Stimulated activated CD8-positive, alpha-beta memory T cell treated with anti-CD3 and anti-CD28 coated beads, Interleukin-12 subunit alpha, Interleukin-12 subunit beta, amount 100 ng/mL, for 4 hours (primary cell): ENCODE measurements around the gene WHAMM.
"Not testable (repeated sequence)": the region's sequence is repeated elsewhere in the genome, so short reads cannot be mapped to it uniquely, and the experiment has no call there.

ENCODE experiments used
- DNase-seq: peaks from one replicate; pipeline ENCODE4 v3.0.0-alpha.2; 2020; ENCODE audit warnings: low read depth

WHAMM gene

GRCh38 chr15:82802497-82802896 lies 6.9 kb upstream of the WHAMM start:
- no peak for DNase-seq

GRCh38 chr15:82803793-82804574 lies 5.4 kb upstream of the WHAMM start:
- no peak for DNase-seq

DNA sequence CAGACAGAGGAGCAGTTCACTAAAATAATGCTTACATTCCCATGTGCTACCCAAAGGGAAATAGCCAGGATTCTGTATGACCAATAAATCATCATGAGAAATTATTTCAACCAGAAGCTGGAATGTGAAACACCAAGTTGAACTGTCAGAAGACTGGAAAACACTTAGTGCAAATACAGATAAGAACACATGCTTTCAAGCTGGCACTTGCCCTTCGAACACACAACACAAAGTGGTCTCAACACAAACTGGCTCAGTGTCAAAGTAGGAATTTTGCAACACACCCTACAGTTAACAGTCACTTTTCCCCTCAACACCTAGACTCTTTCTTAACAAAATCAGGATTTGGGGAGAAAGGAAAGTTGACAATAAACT lies 4.9 kb upstream of the WHAMM start:
- DNase-seq: no peak

- no peak for DNase-seq
Measured at GRCh38 chr15:82805994-82806406, 3.4 kb upstream of the WHAMM start, which contains the start of gene FSD2. Gene FSD2 (minus strand): TSS chr15:82806069. CDS start chr15:82787390, 18,679 bp downstream.

DNA sequence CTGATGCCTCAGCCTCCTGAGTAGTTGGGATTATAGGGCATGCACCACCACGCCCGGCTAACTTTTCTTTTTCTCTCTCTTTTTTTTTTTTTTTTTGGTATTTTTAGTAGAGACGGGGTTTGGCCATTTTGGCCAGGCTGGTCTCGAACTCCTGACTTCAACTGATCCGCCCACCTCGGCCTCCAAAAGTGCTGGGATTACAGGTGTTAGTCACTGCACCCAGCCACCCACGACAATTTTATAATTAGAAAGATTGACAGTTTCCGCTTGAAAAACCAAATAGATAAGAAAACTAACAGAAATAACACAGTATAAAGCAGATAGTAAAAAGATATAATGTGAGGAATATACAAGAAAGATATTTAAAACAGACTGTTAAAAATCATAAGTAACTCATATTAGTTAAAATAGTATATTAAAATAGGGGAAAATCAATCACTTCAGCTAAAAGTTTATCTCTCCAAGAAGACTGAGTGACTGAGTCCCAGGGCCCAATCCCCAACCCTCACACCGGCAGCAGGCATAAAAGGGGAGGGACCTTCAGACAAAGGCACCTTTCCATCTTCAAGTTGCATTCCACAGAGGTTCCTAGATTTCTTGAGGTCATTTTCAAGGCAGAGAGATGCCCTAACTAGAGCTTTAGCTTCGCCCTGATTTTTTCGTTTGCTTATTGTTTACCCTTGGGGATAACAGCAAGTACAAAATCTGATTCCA lies 1.4 kb upstream of the WHAMM start:
- no peak for DNase-seq

DNA sequence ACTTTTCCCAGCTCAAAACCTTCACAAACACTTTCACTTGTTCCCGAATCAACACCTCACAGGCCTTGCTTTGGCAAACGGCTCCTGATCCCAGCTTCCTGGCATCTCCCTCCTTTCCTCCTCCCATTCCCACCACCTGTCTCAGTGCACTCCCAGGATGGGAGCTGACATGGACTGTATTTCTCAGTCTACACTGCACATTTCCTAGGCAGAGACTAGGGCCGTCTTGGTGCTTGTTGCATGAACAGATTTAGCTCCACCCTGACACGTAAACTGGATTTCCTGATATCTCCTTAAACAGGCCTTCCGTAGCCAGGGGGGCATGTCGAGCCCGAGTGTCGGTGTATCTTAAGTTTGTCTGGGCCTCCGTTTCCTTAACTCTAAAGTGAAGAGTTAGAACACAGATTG lies 790 bp upstream of the WHAMM start:
- DNase-seq: no peak

- DNase-seq: peak; percentile 8
Measured at GRCh38 chr15:82810061-82810889, 847 bp downstream of the WHAMM start.

DNA sequence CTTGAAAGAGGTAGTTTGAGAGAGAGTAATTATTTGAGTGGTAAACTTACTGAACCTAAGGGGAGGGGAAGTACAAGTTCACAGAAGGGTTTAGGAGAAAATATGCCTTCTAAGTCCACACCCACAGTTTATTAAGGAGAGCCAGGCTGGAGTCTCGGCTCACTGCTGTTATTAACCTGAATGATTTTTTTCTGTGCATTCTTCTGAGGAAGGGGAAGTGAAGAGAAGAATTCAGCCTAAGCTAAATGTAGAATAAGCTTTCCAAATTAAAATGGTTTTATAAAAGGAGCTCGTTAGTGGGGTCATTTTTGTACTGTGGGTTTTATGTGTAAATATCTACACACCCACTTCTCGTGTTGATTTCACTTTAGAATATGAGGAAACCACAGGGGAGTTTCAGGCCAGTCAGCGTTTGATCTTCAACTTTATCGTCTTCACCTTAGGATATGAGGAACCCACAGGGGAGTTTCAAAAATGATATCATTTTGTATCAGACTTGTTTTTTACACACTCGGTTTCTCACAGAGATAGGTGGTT lies 1.5 kb downstream of the WHAMM start:
- no peak for DNase-seq

DNA sequence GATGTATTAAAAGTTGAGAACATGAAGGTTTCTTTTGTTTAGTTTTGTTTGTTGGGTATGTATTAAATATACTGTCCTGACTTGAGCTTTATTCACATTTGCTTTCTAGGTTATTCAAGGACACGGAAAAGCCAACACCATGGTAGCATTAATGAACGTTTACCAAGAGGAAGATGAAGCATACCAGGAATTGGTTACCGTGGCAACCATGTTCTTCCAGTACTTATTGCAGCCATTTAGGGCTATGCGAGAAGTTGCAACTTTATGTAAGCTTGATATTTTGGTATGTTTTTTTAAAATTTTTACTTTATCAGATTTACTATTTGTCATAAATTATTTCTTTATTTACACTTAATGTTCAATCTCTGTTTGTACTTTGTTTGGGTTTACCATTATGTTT lies 3.6 kb downstream of the WHAMM start:
- DNase-seq: no peak

- no peak for DNase-seq
Measured at GRCh38 chr15:82820128-82820527, 10.7 kb downstream of the WHAMM start.

DNA sequence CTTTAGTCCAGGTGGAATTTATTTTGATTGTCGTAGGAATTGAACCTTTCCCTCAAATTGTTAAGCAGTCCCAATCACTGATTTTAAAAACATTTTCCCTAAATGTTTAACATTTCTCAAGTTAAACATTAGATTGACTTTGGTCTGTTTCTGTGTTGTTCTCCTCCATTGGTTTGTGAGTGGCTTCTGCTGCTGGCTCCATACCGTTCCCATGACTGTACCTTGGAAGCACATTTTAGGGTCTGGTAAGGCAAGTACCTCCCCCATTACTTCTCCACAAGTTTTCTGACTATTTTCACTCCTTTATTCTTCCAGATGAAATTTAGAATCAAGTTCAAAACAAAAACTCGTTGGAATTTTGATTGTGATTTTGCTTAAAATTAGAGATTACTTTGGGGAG lies 12.0 kb downstream of the WHAMM start:
- DNase-seq: not testable (repeated sequence)

DNA sequence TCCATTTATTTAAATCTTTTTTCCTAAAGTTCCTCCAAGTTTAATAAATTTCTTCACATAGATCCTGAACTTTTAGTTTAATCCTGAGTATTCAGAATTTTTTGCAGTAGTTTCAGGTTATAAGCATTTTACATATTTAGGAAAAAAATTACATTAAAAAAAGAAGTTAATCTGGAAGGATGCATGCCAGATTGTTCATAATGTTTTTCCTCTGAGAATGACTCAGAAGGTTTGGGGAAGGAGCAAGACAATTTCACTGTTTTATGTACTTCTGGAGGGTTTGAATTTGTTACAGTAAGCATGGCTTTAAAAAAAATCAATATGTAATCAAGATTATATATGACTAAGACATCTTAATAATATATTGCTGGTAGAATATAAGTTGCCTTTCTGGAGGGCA lies 12.4 kb downstream of the WHAMM start:
- not testable (repeated sequence) for DNase-seq

- no peak for DNase-seq
Measured at GRCh38 chr15:82823049-82823448, 13.6 kb downstream of the WHAMM start.

DNA sequence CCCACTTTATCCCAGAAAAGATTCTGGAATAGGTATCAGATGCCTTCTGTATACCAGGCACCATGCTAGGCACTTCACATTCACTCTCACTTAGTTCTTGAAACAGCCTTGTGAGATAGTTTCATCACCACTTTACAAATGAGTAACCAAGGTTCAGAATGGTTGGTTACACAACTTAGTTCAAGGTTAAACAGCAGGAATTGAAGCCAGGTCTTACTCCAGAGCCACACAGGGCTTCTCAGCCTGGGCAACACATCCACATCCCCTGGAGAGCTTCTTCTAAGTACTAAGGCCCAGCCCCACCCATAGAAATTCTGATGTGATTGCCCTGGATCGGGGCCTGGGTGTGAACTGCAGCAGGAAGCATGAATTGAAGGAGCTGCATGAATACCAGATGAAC lies 18.6 kb downstream of the WHAMM start:
- no peak for DNase-seq

- DNase-seq: no peak
Measured at GRCh38 chr15:82829234-82829633, 19.8 kb downstream of the WHAMM start.

DNA sequence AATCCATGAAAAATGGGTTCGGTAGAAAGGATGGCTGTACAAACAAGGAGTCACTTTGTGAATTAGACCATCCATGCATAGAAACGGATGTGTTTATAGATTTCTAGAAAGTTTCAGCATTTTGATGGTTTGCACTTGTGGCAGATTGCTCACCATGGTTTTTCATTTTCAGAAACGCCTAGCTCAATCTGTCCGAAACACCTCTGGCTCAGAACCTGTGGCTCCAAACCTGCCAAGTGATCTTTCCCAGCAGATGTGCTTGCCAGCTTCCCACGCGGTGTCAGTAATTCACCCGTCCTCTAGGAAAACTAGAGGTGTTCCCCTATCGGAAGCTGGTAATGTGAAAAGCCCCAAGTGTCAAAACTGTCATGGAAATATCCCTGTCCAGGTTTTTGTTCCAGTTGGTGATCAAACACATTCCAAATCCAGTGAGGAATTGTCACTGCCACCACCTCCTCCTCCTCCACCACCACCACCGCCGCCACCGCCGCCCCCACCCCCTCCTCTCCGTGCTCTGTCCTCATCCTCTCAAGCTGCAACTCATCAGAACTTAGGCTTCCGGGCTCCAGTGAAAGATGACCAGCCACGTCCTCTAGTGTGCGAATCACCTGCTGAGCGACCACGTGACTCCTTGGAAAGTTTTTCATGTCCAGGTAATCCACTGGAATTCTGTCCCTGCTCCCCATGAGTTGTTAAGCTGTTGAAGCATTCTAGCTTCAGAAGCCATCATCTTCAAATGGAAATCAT lies 21.2 kb downstream of the WHAMM start:
- no peak for DNase-seq

DNA sequence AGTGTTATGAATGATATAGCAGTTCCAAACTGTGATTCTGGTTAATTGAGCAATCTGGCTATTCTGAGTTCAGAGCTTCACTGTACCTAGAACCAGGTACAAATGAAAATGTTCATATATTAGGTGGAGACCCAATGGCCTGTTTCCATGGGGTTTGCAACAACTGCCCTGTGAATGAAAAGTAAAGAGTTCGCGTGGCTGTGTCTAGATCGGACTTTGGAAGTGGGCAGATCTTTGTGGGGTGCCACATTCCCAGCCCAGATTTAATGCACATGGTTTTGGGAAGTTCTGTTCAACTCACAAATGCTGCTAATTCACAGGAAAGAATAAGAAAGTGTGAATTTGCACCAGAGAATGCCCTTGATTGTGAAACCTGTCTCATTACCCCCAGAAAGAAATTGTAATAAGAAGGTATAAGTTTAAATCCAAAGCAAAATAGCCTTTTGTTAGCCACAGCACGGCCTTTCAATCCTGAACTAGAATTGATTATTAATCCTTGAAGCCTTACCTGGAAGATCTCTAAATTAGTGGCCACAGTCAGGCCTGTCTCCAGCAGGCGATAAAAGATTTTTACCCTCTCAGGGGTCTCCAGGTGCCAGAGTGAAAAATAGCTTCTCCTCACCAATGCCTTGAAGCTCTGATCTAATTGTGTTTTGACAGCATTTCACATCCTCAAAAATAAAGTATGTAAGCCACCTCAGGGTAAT lies 22.6 kb downstream of the WHAMM start:
- DNase-seq: no peak

- no peak for DNase-seq
Measured at GRCh38 chr15:82832601-82833361, 23.4 kb downstream of the WHAMM start.

GRCh38 chr15:82833362-82833682 lies 23.9 kb downstream of the WHAMM start:
- DNase-seq: no peak

DNA sequence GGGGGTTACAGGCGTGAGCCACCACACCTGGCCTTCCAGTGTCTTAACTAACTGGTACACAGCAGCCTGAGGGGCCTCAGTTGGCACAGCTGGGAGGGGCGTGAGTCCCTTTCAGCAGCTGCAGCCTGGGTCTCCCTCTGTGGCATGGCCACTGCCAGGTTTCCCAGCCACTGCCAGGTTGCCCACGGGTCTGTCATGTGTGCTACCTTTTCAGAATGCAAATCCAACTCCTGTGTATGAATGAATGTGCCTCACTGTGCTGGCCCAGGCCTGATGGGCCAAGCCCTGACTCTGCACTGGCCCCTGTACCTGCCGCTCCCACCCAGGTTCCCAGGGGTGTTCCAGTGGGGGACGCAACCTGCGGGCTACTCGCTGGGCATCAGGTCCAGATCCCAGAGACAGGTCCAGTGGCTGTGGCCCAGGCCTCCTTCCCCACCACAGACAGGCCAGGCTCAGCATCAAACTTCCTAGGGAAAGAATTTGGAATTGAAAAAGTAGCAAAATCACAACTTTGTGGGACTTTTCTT lies 26.0 kb downstream of the WHAMM start:
- DNase-seq: no peak
